Upper lobe of left lung (tissue), 6 donors: Measurements from ENCODE around the gene RGS12. TPM values are rescaled to one million over a fixed set of nuclear protein-coding genes. Genes with fewer than 3 reads are reported as not detected.

Experiments
- ATAC-seq, 2 donors: fragments of 200-7000 bp; cut with Tn5 transposase; one replicate each; pipeline ENCODE4 v1.9.1; 2022; ENCODE audit warnings: mild to moderate bottlenecking in 2 of 2, moderate library complexity in 2 of 2; ENCODE audit not compliant: low FRiP score in 2 of 2
- DNase-seq, 2 donors: peaks; one replicate each; pipeline ENCODE4 v3.0.0-alpha.2; 2019 to 2020
- H3K27ac ChIP-seq, 4 donors: fragments of 200-600 bp; sonication (generic); one replicate each; pipeline ENCODE4 v1.5.1; 2016 to 2019
- H3K27me3 ChIP-seq, 4 donors: fragments of 200-600 bp; sonication (generic); one replicate each; pipeline ENCODE4 v1.5.1; 2017 to 2019
- H3K36me3 ChIP-seq, 4 donors: fragments of 200-600 bp; sonication (generic); one replicate each; pipeline ENCODE4 v1.5.1; 2016 to 2019
- H3K4me1 ChIP-seq, 4 donors: fragments of 200-600 bp; sonication (generic); one replicate each; pipeline ENCODE4 v1.5.1; 2018 to 2019
- H3K4me3 ChIP-seq, 4 donors: fragments of 200-600 bp; sonication (generic); one replicate each; pipeline ENCODE4 v1.5.1; 2017 to 2019; ENCODE audit warnings: mild to moderate bottlenecking in 2 of 4, moderate library complexity in 1 of 4
- H3K9me3 ChIP-seq, 4 donors: fragments of 200-600 bp; sonication (generic); one replicate each; pipeline ENCODE4 v1.5.1; 2018 to 2019
- EP300 ChIP-seq, 4 donors: sonication (generic); formaldehyde crosslinking; IDR thresholded peaks; one replicate each; pipeline ENCODE4 v1.5.1; 2017; ENCODE audit warnings: antibody characterized with exemption in 4 of 4, control low read depth in 2 of 4
- POLR2A ChIP-seq, 4 donors: fragments of 450-650 bp; IDR thresholded peaks; one replicate each; pipeline ENCODE4 v1.5.1; 2016 to 2017; ENCODE audit warnings: antibody characterized with exemption in 4 of 4, mild to moderate bottlenecking in 2 of 4
- POLR2AphosphoS5 ChIP-seq, 2 donors: sonication (generic); formaldehyde crosslinking; IDR thresholded peaks; one replicate each; pipeline ENCODE4 v1.5.1; 2017; ENCODE audit warnings: antibody characterized with exemption in 2 of 2
- WGBS, 2 donors: methylation state at CpG; one replicate each; pipeline ENCODE4 v1.1.5; 2017 to 2018; 5-methylcytosine and 5-hydroxymethylcytosine counted together
- total RNA-seq, 6 donors: library from RNA; depleted of rRNA in 4 of 6; stranded (reverse); fragments of >200 nt in 4 of 6; gene quantifications; one replicate each; pipeline versions ENCODE4 v1.1.0 to v1.2.1, GENCODE V29; 2016 to 2021
- TF ChIP-seq, protein P1 (sequence below), 6 experiments: fragments of 450-650 bp in 4 of 6; fragments of 200-600 bp in 2 of 6; sonication (generic) in 2 of 6; IDR thresholded peaks; one replicate each; pipeline ENCODE4 v1.5.1; 2016 to 2019; ENCODE audit warnings: antibody characterized with exemption in 6 of 6
- donor health status: DM: no; HTN: no; CAD: no; lungs with moderate emphysema.
- donor health status: DM: no; HTN: yes; CAD: no; lungs with severe emphysema.

Gene RGS12
- total RNA-seq, 6 donors from 2014 or later: 17.8 to 124 (median 49.7) TPM

- no peaks in the 10 kb centered on the region for H3K36me3 ChIP-seq
- H3K27me3 ChIP-seq: no peaks in the 10 kb centered on the region
- no peak overlapping the region for H3K4me3 ChIP-seq
- no peaks in the 10 kb centered on the region for H3K9me3 ChIP-seq
- WGBS, 2 donors: 83 to 93% methylated on average over 10 to 21 of the region's 21 CpGs
- ATAC-seq (peak; percentile 3 to 23), DNase-seq (peak in 1 of 2 donors; percentile 46)
- H3K4me1 ChIP-seq: peaks cover 13 to 29% (median 14%) of the 10 kb centered on the region in 4 donors
- TF ChIP-seq POLR2AphosphoS5 (IDR thresholded peaks at IDR 0.05) (no peak), EP300 (IDR thresholded peaks at IDR 0.05) (no peak), POLR2A (IDR thresholded peaks at IDR 0.05) (no peak)
- TF ChIP-seq, protein P1, sequence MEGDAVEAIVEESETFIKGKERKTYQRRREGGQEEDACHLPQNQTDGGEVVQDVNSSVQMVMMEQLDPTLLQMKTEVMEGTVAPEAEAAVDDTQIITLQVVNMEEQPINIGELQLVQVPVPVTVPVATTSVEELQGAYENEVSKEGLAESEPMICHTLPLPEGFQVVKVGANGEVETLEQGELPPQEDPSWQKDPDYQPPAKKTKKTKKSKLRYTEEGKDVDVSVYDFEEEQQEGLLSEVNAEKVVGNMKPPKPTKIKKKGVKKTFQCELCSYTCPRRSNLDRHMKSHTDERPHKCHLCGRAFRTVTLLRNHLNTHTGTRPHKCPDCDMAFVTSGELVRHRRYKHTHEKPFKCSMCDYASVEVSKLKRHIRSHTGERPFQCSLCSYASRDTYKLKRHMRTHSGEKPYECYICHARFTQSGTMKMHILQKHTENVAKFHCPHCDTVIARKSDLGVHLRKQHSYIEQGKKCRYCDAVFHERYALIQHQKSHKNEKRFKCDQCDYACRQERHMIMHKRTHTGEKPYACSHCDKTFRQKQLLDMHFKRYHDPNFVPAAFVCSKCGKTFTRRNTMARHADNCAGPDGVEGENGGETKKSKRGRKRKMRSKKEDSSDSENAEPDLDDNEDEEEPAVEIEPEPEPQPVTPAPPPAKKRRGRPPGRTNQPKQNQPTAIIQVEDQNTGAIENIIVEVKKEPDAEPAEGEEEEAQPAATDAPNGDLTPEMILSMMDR (IDR thresholded peaks at IDR 0.05): no peak
- H3K27ac ChIP-seq: no peak overlapping the region
Observed at GRCh38 chr4:3310301-3311094, 17.7 kb downstream of the RGS12 start.

GRCh38 chr4:3311095-3311372 lies 18.2 kb downstream of the RGS12 start:
- TF ChIP-seq EP300 (IDR thresholded peaks at IDR 0.05) (no peak), POLR2AphosphoS5 (IDR thresholded peaks at IDR 0.05) (no peak), POLR2A (IDR thresholded peaks at IDR 0.05) (no peak)
- TF ChIP-seq, protein P1 (IDR thresholded peaks at IDR 0.05): no peak
- H3K9me3 ChIP-seq: no peaks in the 10 kb centered on the region
- no peak overlapping the region for H3K4me3 ChIP-seq
- H3K36me3 ChIP-seq: peaks cover 0 to 1% (median under 1%) of the 10 kb centered on the region in 4 donors
- H3K27ac ChIP-seq: no peak overlapping the region
- WGBS, 2 donors: 90% methylated on average over 11 to 13 of the region's 13 CpGs
- H3K4me1 ChIP-seq: peaks cover 7 to 24% (median 9%) of the 10 kb centered on the region in 4 donors
- ATAC-seq: peak in 1 of 2 donors; percentile 16
- no peak for DNase-seq
- no peaks in the 10 kb centered on the region for H3K27me3 ChIP-seq

DNA sequence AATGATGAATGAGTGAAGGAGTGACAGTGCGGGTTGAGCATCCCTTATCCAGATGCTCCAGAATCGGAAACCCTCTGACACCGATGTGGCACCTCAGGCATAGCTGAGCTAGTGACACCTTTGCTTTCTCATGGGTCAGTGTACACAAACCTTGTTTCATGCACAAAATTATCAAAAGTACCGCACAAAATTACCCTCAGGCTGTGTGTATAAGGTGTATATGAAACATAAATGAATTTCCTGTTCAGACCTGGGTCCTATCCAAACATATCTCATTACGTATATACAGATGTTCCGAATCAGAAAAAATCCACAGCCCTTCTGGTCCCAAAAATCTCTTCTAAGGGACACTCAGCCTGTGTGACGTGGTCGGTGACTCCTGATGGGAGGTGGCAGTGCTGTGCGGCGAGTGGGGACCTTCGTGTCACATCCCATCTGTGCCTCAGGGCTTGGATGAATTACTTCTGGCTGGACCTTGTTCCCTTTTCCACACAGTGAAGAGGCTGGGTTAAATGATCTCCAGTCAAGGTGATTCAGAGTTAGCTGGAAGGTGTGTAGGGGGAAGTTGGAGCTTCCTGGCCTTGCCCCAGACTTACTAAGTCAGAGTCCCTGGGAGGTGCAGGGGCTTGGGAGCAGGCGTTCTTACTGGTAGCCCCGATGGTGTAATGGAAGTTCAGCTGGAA lies 18.8 kb downstream of the RGS12 start:
- TF ChIP-seq, protein P1 (IDR thresholded peaks at IDR 0.05): no peak
- TF ChIP-seq EP300 (IDR thresholded peaks at IDR 0.05): no peak
- TF ChIP-seq POLR2A (IDR thresholded peaks at IDR 0.05): no peak
- no peak for TF ChIP-seq POLR2AphosphoS5 (IDR thresholded peaks at IDR 0.05)
- 92 to 97% methylated on average over 13 of the region's 13 CpGs for WGBS, 2 donors
- no peak overlapping the region for H3K27ac ChIP-seq
- H3K4me3 ChIP-seq: no peak overlapping the region
- H3K36me3 ChIP-seq: peaks cover 0 to 7% (median 2%) of the 10 kb centered on the region in 4 donors
- no peaks in the 10 kb centered on the region for H3K27me3 ChIP-seq
- DNase-seq (no peak), ATAC-seq (no peak)
- peaks cover 1 to 18% (median 3%) of the 10 kb centered on the region in 4 donors for H3K4me1 ChIP-seq
- H3K9me3 ChIP-seq: no peaks in the 10 kb centered on the region

DNA sequence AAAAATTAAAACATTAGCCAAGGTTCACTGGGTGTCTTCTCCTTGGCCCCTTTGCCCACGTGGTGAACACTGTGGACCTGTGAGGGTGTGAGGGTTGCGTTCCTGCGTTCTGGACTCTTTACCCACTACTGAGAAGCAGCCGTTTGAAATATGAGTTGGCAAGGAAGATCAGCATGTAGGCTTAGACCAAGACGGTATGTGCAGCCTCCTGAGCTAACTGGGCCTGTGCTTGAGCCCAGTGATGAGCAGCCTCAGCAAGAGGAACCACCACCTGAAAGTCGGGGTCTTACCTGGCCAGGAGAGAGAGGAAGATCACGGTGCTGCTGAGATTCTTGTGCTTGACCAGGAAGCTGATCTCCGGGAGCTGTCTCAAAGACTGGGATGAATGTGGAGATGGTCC lies 19.5 kb downstream of the RGS12 start:
- H3K27me3 ChIP-seq: no peaks in the 10 kb centered on the region
- DNase-seq (no peak), ATAC-seq (no peak)
- peaks cover 0 to 11% (median 0%) of the 10 kb centered on the region in 4 donors for H3K4me1 ChIP-seq
- 85 to 93% methylated on average over 8 of the region's 8 CpGs for WGBS, 2 donors
- no peaks in the 10 kb centered on the region for H3K9me3 ChIP-seq
- H3K4me3 ChIP-seq: no peak overlapping the region
- H3K27ac ChIP-seq: no peak overlapping the region
- TF ChIP-seq, protein P1 (IDR thresholded peaks at IDR 0.05): no peak
- TF ChIP-seq EP300 (IDR thresholded peaks at IDR 0.05): no peak
- H3K36me3 ChIP-seq: peaks cover 0 to 14% (median 6%) of the 10 kb centered on the region in 4 donors
